Measurements from ENCODE around the gene ATP8A2. TPM values are rescaled to one million over a fixed set of nuclear protein-coding genes. Genes with fewer than 3 reads are reported as not detected.

ATP8A2 gene
- total and polyA plus RNA-seq, 2 of the 4 experiments (the other 2 are of a cell fraction), result 0.02 to 0.18 TPM

GRCh38 chr13:25371158-25371874, 458 bp upstream of the ATP8A2 start:
- Histone ChIP-seq H3K9me3 (ENCODE audit: control insufficient read depth, insufficient read depth, low read length) (no peaks in the 10 kb centered on the region), H3K27me3 (ENCODE audit: control insufficient read depth, insufficient read depth, low read length) (peaks cover 57% of the 10 kb centered on the region), H3K9me1 (ENCODE audit: insufficient read depth, low read length) (no peaks in the 10 kb centered on the region), H3K18ac (ENCODE audit: low read depth, low read length) (no peak overlapping the region), H3K4ac (ENCODE audit: low read depth, low read length) (no peak overlapping the region), H2BK15ac (ENCODE audit: low read depth, low read length) (no peak overlapping the region), H3K56ac (ENCODE audit: extremely low read depth, insufficient read depth, low read length) (no peak overlapping the region), H3K4me3 (ENCODE audit: insufficient read depth, low read depth, low read length) (peak overlapping the region; percentile 45), H3K36me3 (ENCODE audit: control insufficient read depth, insufficient read depth, low read length) (no peaks in the 10 kb centered on the region), H4K5ac (ENCODE audit: low read depth, low read length) (no peak overlapping the region), H2BK20ac (ENCODE audit: low read depth, low read length) (no peak overlapping the region), H3K14ac (replicated peaks; ENCODE audit: low read depth, low read length) (no peak overlapping the region), H4K8ac (ENCODE audit: low read depth in 2 of 2, low read length in 2 of 2) (no peak overlapping the region), H4K91ac (ENCODE audit: insufficient read depth, low read depth, low read length) (no peak overlapping the region), H3K27ac (ENCODE audit: insufficient read depth, low read length) (no peak overlapping the region), H2AK5ac (ENCODE audit: low read depth, low read length) (no peak overlapping the region), H2BK120ac (ENCODE audit: low read depth, low read length) (no peak overlapping the region), H3K79me1 (ENCODE audit: low read depth in 1 of 2, low read length in 2 of 2) (no peaks in the 10 kb centered on the region), H4K20me1 (ENCODE audit: insufficient read depth, low read length) (no peaks in the 10 kb centered on the region), H3K4me1 (ENCODE audit: control insufficient read depth, insufficient read depth, low read length) (no peaks in the 10 kb centered on the region), H2BK5ac (ENCODE audit: low read depth, low read length, poor library complexity, severe bottlenecking) (no peak overlapping the region), H2AFZ (replicated peaks; ENCODE audit: low read length, poor library complexity) (peak overlapping the region; percentile 77), H3K9ac (ENCODE audit: low read depth, low read length) (no peak overlapping the region), H3K4me2 (ENCODE audit: low read depth, low read length) (peak overlapping the region; percentile 47; the same call in 1 of the 2 replicates), H3K23ac (ENCODE audit: low read depth, low read length) (no peak overlapping the region; the same call in 1 of the 2 replicates), H2AK9ac (replicated peaks; ENCODE audit: low read depth, low read length, poor library complexity) (no peak overlapping the region)
- ATAC-seq (ENCODE audit: low read depth) (no peak), DNase-seq (no peak)
- ChIA-PET POLR2A (ENCODE audit: unreplicated experiment) (no interaction called here), CTCF (interaction anchor here (0.7 kb wide), 1 partner anchor 19 kb away, joined by 3 read pairs; no protein-coding TSS in a partner anchor)
- in situ Hi-C loops (cut with MboI; ENCODE audit: low sequenced_read_pairs) (loop anchor here (10.0 kb wide), 1 partner anchor 137 kb away; no protein-coding TSS in a partner anchor), intact Hi-C loops (cut with micrococcal nuclease) (no loop called here), dilution Hi-C loops (cut with HindIII; ENCODE audit: low sequenced_read_pairs, unreplicated experiment) (no loop called here)
- no TSS peak for BruUV-seq (replicated peaks)
- whole genome bisulfite sequencing, 2 experiments (ENCODE audit: extremely low coverage in 2 of 2, insufficient read length in 1 of 2), result 71% methylated on average over 4 of the region's 20 CpGs; no CpG with 5 or more reads in 1 of the 2 experiments
- TF ChIP-seq MAZ (IDR thresholded peaks at IDR 0.05; ENCODE audit: borderline replicate concordance, low read depth, low read length), result no peak
- no peak for TF ChIP-seq MXI1 (IDR thresholded peaks at IDR 0.05; ENCODE audit: borderline replicate concordance, low read depth, low read length)
- TF ChIP-seq CTCF (conservative IDR thresholded peaks at IDR 0.05; ENCODE audit: low read depth, low read length), result no peak
- no peak for TF ChIP-seq USF2 (IDR thresholded peaks at IDR 0.05; ENCODE audit: low read depth, low read length)
- no peak for TF ChIP-seq RFX5 (IDR thresholded peaks at IDR 0.05; ENCODE audit: low read depth, low read length)
- TF ChIP-seq NFE2L2 (IDR thresholded peaks at IDR 0.05; ENCODE audit: low read depth, low read length), result no peak
- no peak for TF ChIP-seq MAFK (IDR thresholded peaks at IDR 0.05; ENCODE audit: low read depth, low read length)
- TF ChIP-seq RCOR1 (IDR thresholded peaks at IDR 0.05; ENCODE audit: insufficient replicate concordance, low read length), result no peak
- no peak for TF ChIP-seq CEBPB (IDR thresholded peaks at IDR 0.05; ENCODE audit: low read depth, low read length)
- no peak for TF ChIP-seq CHD1 (IDR thresholded peaks at IDR 0.05; ENCODE audit: low read depth, low read length)
- no peak for TF ChIP-seq RAD21 (IDR thresholded peaks at IDR 0.05; ENCODE audit: low read length)
- no peak for TF ChIP-seq POLR2A (IDR thresholded peaks at IDR 0.05; ENCODE audit: low read depth, low read length)
- no peak for TF ChIP-seq ELK1 (IDR thresholded peaks at IDR 0.05; ENCODE audit: borderline replicate concordance, low read depth, low read length)
- no peak for TF ChIP-seq FOS (IDR thresholded peaks at IDR 0.05; ENCODE audit: low read depth, low read length)
- no peak for TF ChIP-seq SMC3 (IDR thresholded peaks at IDR 0.05; ENCODE audit: low read depth, low read length)
